SK-N-MC (cell line): ENCODE measurements around the gene DSN1.

Source experiments
- EZH2 ChIP-seq: fragments of 200-600 bp; sonication (generic); IDR thresholded peaks from one replicate; pipeline ENCODE4 v1.6.1; 2017; ENCODE audit warnings: antibody characterized with exemption
- FOXP2 ChIP-seq: optimal IDR thresholded peaks from 2 replicates; pipeline ENCODE3; 2011; ENCODE audit warnings: mild to moderate bottlenecking, moderate library complexity; ENCODE audit not compliant: insufficient read depth; ENCODE audit errors: extremely low read length, control extremely low read depth
- POLR2AphosphoS5 ChIP-seq: IDR thresholded peaks from 2 replicates; pipeline ENCODE4 v1.6.1; 2012; ENCODE audit warnings: mild to moderate bottlenecking, low read depth, low read length, borderline replicate concordance

DNA sequence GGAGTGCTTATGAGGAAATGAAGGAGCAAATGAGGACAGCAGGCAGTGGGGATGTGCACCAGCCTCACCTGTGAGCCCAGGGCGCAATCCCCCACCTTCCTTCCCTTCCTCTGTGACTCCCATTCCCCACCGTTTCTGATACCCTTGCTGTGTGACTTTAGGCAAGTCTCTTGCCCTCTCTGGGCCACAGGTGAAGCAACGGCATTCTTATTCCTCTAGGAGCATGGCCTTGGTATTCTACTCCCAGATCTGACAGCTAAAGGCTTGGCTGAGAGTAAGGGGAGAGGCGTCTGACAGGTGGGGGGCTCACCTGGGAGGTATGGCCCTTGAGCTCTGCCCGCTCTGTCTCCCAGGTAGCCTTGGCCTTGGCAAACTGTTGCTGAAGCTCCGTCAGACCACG lies 30.9 kb upstream of the DSN1 start:
- TF ChIP-seq FOXP2: no peak
- no peak for TF ChIP-seq POLR2AphosphoS5
- no peak for TF ChIP-seq EZH2
